Measurements from ENCODE around the gene SPNS2. TPM values are rescaled to one million over a fixed set of nuclear protein-coding genes. Genes with fewer than 3 reads are reported as not detected.

Gene SPNS2
- total and polyA plus RNA-seq, 2 experiments from 2014 or later = 1.0 to 1.6 TPM

- no peak for TF ChIP-seq CTCF (IDR thresholded peaks at IDR 0.05; ENCODE audit: low read depth, low read length)
- DNase-seq (ENCODE audit: low read depth in 1 of 2, low spot score in 1 of 2) = no peak
- no peak overlapping the region for H3K4me3 ChIP-seq
Measured at GRCh38 chr17:4556996-4557395, 58.3 kb downstream of the SPNS2 start.

GRCh38 chr17:4557626-4558346 lies 59.1 kb downstream of the SPNS2 start:
- H3K27ac ChIP-seq = no peak overlapping the region
- no peak for DNase-seq (ENCODE audit: low read depth in 1 of 2, low spot score in 1 of 2)
- H3K27me3 ChIP-seq = no peaks in the 10 kb centered on the region
- no peaks in the 10 kb centered on the region for H3K36me3 ChIP-seq
- H3K4me1 ChIP-seq (ENCODE audit: low read depth) = peaks cover 5% of the 10 kb centered on the region
- no peak overlapping the region for H3K4me3 ChIP-seq
- no peaks in the 10 kb centered on the region for H3K9me3 ChIP-seq (ENCODE audit: low read depth)
- TF ChIP-seq CTCF (IDR thresholded peaks at IDR 0.05; ENCODE audit: low read depth, low read length) = no peak

More at GRCh38 chr17:4556996-4557395, 58.3 kb downstream of the SPNS2 start:
- Histone ChIP-seq H3K9me3 (ENCODE audit: low read depth) (no peaks in the 10 kb centered on the region), H3K4me1 (ENCODE audit: low read depth) (peaks cover 5% of the 10 kb centered on the region), H3K27ac (no peak overlapping the region), H3K36me3 (no peaks in the 10 kb centered on the region), H3K27me3 (no peaks in the 10 kb centered on the region)

- H3K27me3 ChIP-seq = no peaks in the 10 kb centered on the region
- no peaks in the 10 kb centered on the region for H3K9me3 ChIP-seq (ENCODE audit: low read depth)
- no peak for DNase-seq (ENCODE audit: low read depth in 1 of 2, low spot score in 1 of 2)
- TF ChIP-seq CTCF (IDR thresholded peaks at IDR 0.05; ENCODE audit: low read depth, low read length) = no peak
- H3K4me1 ChIP-seq (ENCODE audit: low read depth) = peaks cover 5% of the 10 kb centered on the region
- H3K36me3 ChIP-seq = no peaks in the 10 kb centered on the region
- H3K27ac ChIP-seq = no peak overlapping the region
- H3K4me3 ChIP-seq = no peak overlapping the region
Measured at GRCh38 chr17:4558347-4558971, 59.8 kb downstream of the SPNS2 start.

- H3K9me3 ChIP-seq (ENCODE audit: low read depth) = no peaks in the 10 kb centered on the region
- H3K27ac ChIP-seq = no peak overlapping the region
- H3K27me3 ChIP-seq = no peaks in the 10 kb centered on the region
- TF ChIP-seq CTCF (IDR thresholded peaks at IDR 0.05; ENCODE audit: low read depth, low read length) = no peak
- H3K4me1 ChIP-seq (ENCODE audit: low read depth) = peaks cover 5% of the 10 kb centered on the region
- no peak for DNase-seq (ENCODE audit: low read depth in 1 of 2, low spot score in 1 of 2)
- H3K4me3 ChIP-seq = no peak overlapping the region
- no peaks in the 10 kb centered on the region for H3K36me3 ChIP-seq
Measured at GRCh38 chr17:4559139-4559791, 60.6 kb downstream of the SPNS2 start.

- no peaks in the 10 kb centered on the region for H3K4me1 ChIP-seq (ENCODE audit: low read depth)
- H3K27ac ChIP-seq = no peak overlapping the region
- no peaks in the 10 kb centered on the region for H3K27me3 ChIP-seq
- no peak overlapping the region for H3K4me3 ChIP-seq
- H3K9me3 ChIP-seq (ENCODE audit: low read depth) = no peaks in the 10 kb centered on the region
- no peaks in the 10 kb centered on the region for H3K36me3 ChIP-seq
- TF ChIP-seq CTCF (IDR thresholded peaks at IDR 0.05; ENCODE audit: low read depth, low read length) = no peak
- no peak for DNase-seq (ENCODE audit: low read depth in 1 of 2, low spot score in 1 of 2)
Measured at GRCh38 chr17:4559966-4560365, 61.3 kb downstream of the SPNS2 start.
